ENCODE data around the gene FSCN2.
"Not testable (repeated sequence)": the region's sequence is repeated elsewhere in the genome, so short reads cannot be mapped to it uniquely, and the experiment has no call there.

FSCN2 gene

DNA sequence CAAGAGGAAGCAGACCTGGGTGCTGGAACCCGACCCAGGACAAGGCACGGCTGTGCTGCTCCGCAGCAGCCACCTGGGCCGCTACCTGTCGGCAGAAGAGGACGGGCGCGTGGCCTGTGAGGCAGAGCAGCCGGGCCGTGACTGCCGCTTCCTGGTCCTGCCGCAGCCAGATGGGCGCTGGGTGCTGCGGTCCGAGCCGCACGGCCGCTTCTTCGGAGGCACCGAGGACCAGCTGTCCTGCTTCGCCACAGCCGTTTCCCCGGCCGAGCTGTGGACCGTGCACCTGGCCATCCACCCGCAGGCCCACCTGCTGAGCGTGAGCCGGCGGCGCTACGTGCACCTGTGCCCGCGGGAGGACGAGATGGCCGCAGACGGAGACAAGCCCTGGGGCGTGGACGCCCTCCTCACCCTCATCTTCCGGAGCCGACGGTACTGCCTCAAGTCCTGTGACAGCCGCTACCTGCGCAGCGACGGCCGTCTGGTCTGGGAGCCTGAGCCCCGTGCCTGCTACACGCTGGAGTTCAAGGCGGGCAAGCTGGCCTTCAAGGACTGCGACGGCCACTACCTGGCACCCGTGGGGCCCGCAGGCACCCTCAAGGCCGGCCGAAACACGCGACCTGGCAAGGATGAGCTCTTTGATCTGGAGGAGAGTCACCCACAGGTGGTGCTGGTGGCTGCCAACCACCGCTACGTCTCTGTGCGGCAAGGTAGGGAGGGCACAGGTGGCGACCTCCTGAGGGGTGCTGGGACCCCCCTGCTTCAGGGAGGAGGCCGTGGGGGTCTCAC lies 667 bp downstream of the FSCN2 start:
- H3K9ac ChIP-seq (ENCODE audit: low read depth in 1 of 2, low read length in 2 of 2) = no peak overlapping the region
- no peak overlapping the region for H3K4me3 ChIP-seq (ENCODE audit: low read depth in 1 of 2, low read length in 2 of 2)
- peaks cover 0 to 12% of the 10 kb centered on the region in 2 donors for H3K4me1 ChIP-seq (ENCODE audit: control insufficient read depth in 1 of 2, insufficient read depth in 2 of 2, low read length in 2 of 2)
- no peaks in the 10 kb centered on the region for H3K36me3 ChIP-seq (ENCODE audit: control insufficient read depth in 1 of 2, insufficient read depth in 2 of 2, low read length in 2 of 2)
- H3K9me3 ChIP-seq (ENCODE audit: control insufficient read depth in 1 of 2, low read length in 2 of 2) = no peaks in the 10 kb centered on the region
- H3K27me3 ChIP-seq (ENCODE audit: control insufficient read depth in 1 of 2, insufficient read depth in 2 of 2, low read length in 2 of 2) = peaks cover 54% of the 10 kb centered on the region in 2 donors
- H3K27ac ChIP-seq (ENCODE audit: low read depth, low read length) = no peak overlapping the region

DNA sequence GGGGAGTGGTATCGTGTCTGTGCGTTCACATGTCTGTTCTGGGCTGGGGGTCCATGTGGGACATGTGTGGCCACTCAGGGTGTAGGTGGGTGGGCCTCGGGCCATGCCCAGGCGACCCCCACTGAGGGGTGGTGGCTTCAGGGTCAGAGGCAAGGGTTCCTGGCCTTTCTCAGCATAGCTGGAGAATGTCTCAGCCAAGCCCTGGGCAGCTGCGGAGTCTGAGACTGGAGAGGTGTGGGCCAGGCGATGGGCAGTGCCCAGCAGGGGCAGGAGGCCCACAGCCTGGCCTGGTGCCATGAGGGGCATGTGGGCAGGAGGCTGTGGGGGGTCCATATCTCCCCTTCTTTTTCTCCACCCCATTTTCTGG lies 1.2 kb downstream of the FSCN2 start:
- no peak overlapping the region for H3K9ac ChIP-seq (ENCODE audit: low read depth in 1 of 2, low read length in 2 of 2)
- peaks cover 0 to 12% of the 10 kb centered on the region in 2 donors for H3K4me1 ChIP-seq (ENCODE audit: control insufficient read depth in 1 of 2, insufficient read depth in 2 of 2, low read length in 2 of 2)
- no peaks in the 10 kb centered on the region for H3K36me3 ChIP-seq (ENCODE audit: control insufficient read depth in 1 of 2, insufficient read depth in 2 of 2, low read length in 2 of 2)
- peaks cover 48 to 49% of the 10 kb centered on the region in 2 donors for H3K27me3 ChIP-seq (ENCODE audit: control insufficient read depth in 1 of 2, insufficient read depth in 2 of 2, low read length in 2 of 2)
- H3K27ac ChIP-seq (ENCODE audit: low read depth, low read length) = no peak overlapping the region
- H3K9me3 ChIP-seq (ENCODE audit: control insufficient read depth in 1 of 2, low read length in 2 of 2) = no peaks in the 10 kb centered on the region
- no peak overlapping the region for H3K4me3 ChIP-seq (ENCODE audit: low read depth in 1 of 2, low read length in 2 of 2)

DNA sequence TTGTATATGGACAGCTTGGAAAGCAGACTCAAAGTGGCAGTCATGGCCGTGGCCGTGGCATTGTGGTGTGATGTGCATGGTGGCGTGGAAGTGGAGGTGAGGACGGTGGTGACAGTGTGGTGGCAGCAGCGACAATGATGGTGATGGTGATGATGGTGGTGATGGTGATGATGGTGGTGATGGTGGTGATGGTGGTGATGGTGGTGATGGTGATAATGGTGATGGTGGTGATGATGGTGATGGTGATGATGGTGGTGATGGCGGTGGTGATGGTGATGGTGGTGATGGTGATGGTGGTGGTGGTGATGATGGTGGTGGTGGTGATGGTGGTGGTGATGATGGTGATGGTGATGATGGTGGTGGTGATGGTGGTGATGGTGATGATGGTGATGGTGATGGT lies 2.8 kb downstream of the FSCN2 start:
- Histone ChIP-seq H3K4me1 (ENCODE audit: control insufficient read depth in 1 of 2, insufficient read depth in 2 of 2, low read length in 2 of 2) (peaks cover 0 to 12% of the 10 kb centered on the region in 2 donors), H3K27me3 (ENCODE audit: control insufficient read depth in 1 of 2, insufficient read depth in 2 of 2, low read length in 2 of 2) (peaks cover 42 to 46% of the 10 kb centered on the region in 2 donors)

DNA sequence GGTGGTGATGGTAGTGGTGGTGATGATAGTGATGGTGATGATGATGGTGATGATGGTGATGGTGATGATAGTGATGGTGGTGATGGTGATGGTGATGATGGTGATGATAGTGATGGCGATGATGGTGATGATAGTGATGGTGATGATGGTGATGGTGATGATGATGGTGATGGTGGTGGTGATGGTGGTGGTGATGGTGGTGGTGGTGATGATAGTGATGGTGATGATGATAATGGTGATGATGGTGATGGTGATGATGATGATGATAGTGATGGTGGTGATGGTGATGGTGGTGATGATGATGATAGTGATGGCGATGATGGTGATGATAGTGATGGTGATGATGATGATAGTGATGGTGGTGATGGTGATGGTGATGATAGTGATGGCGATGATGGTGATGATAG lies 3.8 kb downstream of the FSCN2 start:
- not testable (repeated sequence) for H3K27ac ChIP-seq (ENCODE audit: low read depth, low read length); H3K36me3 ChIP-seq (ENCODE audit: control insufficient read depth in 1 of 2, insufficient read depth in 2 of 2, low read length in 2 of 2); H3K9ac ChIP-seq (ENCODE audit: low read depth in 1 of 2, low read length in 2 of 2); H3K9me3 ChIP-seq (ENCODE audit: control insufficient read depth in 1 of 2, low read length in 2 of 2); H3K4me3 ChIP-seq (ENCODE audit: low read depth in 1 of 2, low read length in 2 of 2)
- peaks cover 0 to 12% of the 10 kb centered on the region in 2 donors for H3K4me1 ChIP-seq (ENCODE audit: control insufficient read depth in 1 of 2, insufficient read depth in 2 of 2, low read length in 2 of 2)
- peaks cover 38 to 45% of the 10 kb centered on the region in 2 donors for H3K27me3 ChIP-seq (ENCODE audit: control insufficient read depth in 1 of 2, insufficient read depth in 2 of 2, low read length in 2 of 2)

More for the DNA sequence above, 2.8 kb downstream of the FSCN2 start:
- not testable (repeated sequence) for H3K4me3 ChIP-seq (ENCODE audit: low read depth in 1 of 2, low read length in 2 of 2); H3K27ac ChIP-seq (ENCODE audit: low read depth, low read length); H3K9ac ChIP-seq (ENCODE audit: low read depth in 1 of 2, low read length in 2 of 2); H3K9me3 ChIP-seq (ENCODE audit: control insufficient read depth in 1 of 2, low read length in 2 of 2); H3K36me3 ChIP-seq (ENCODE audit: control insufficient read depth in 1 of 2, insufficient read depth in 2 of 2, low read length in 2 of 2)

DNA sequence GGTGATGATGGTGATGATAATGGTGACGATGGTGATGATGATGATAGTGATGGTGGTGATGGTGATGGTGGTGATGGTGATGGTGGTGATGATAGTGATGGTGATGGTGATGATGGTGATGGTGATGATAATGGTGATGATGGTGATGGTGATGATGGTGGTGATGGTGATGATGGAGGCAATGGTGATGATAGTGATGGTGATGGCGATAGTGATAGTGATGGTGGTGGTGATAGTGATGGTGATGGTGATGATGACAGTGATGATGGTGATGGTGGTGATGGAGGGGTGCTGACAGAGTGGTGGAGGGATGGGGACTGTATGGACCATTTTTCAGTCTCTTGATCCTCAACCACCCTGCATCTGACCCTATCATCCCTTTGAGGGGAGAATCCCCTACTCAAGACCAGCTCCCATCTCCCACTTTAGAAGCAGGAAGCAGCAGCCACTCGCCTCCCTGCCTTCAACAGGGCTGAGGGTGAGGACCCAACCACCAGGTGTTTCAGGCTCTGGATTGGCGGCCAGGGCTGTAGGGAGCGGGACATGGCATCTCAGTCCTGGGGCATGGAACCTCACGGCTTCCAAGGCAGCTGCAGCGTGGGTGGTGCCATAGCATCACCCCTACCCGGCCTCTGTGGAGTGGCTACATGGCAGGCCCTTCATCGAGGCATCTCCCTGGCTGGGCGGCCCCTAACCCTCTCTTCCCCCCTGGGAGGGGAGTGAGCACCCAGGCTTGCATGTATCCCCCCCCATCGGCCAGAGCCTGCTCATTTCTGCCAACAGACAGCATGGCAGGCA lies 4.5 kb downstream of the FSCN2 start:
- Histone ChIP-seq H3K36me3 (ENCODE audit: control insufficient read depth in 1 of 2, insufficient read depth in 2 of 2, low read length in 2 of 2) (no peaks in the 10 kb centered on the region), H3K9ac (ENCODE audit: low read depth in 1 of 2, low read length in 2 of 2) (no peak overlapping the region), H3K4me3 (ENCODE audit: low read depth in 1 of 2, low read length in 2 of 2) (no peak overlapping the region), H3K27me3 (ENCODE audit: control insufficient read depth in 1 of 2, insufficient read depth in 2 of 2, low read length in 2 of 2) (peaks cover 31 to 43% of the 10 kb centered on the region in 2 donors), H3K27ac (ENCODE audit: low read depth, low read length) (no peak overlapping the region), H3K4me1 (ENCODE audit: control insufficient read depth in 1 of 2, insufficient read depth in 2 of 2, low read length in 2 of 2) (peaks cover 4 to 17% of the 10 kb centered on the region in 2 donors), H3K9me3 (ENCODE audit: control insufficient read depth in 1 of 2, low read length in 2 of 2) (no peaks in the 10 kb centered on the region)

DNA sequence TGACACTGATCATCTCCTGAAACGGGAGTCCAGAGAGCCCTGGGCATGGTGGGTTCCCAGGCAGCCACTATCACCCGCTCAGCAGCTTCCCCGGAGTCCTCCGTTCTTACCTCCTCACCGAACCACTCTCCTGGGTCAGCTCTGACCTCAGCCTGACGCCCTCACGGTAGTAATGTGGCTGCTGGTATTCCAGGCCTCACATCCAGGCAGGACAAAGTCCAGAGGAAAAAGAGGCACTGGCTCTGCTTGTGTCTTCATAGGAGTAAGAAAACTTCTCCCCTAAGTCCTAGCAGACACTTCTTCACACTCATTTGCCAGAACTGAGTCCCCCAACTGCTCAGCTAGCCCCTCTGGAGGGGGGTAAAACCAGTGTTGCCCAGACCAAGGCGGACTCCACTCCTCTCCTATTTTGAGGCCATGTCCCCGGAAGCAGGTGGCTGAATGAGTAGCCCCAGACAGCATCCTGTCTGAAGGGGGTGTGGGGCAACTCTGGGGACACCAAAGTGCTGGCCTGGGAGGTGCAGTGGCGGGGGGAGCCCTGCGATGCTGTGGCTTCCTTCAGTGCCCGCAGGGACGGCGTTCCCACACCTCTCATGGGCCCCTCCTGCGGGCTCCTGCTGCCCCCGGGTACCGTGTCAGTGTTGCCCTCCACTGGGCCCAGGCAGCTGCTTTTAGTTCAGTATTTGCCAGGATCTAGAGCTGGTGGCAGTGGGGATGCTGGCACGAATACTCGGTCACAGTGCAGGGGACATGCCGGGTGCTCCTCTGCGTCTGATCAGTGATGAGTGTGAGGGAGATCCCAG lies 5.4 kb downstream of the FSCN2 start:
- Histone ChIP-seq H3K36me3 (ENCODE audit: control insufficient read depth in 1 of 2, insufficient read depth in 2 of 2, low read length in 2 of 2) (no peaks in the 10 kb centered on the region), H3K9ac (ENCODE audit: low read depth in 1 of 2, low read length in 2 of 2) (no peak overlapping the region), H3K4me1 (ENCODE audit: control insufficient read depth in 1 of 2, insufficient read depth in 2 of 2, low read length in 2 of 2) (peaks cover 4 to 17% of the 10 kb centered on the region in 2 donors), H3K27me3 (ENCODE audit: control insufficient read depth in 1 of 2, insufficient read depth in 2 of 2, low read length in 2 of 2) (peaks cover 24 to 40% of the 10 kb centered on the region in 2 donors), H3K4me3 (ENCODE audit: low read depth in 1 of 2, low read length in 2 of 2) (no peak overlapping the region), H3K27ac (ENCODE audit: low read depth, low read length) (no peak overlapping the region), H3K9me3 (ENCODE audit: control insufficient read depth in 1 of 2, low read length in 2 of 2) (no peaks in the 10 kb centered on the region)

DNA sequence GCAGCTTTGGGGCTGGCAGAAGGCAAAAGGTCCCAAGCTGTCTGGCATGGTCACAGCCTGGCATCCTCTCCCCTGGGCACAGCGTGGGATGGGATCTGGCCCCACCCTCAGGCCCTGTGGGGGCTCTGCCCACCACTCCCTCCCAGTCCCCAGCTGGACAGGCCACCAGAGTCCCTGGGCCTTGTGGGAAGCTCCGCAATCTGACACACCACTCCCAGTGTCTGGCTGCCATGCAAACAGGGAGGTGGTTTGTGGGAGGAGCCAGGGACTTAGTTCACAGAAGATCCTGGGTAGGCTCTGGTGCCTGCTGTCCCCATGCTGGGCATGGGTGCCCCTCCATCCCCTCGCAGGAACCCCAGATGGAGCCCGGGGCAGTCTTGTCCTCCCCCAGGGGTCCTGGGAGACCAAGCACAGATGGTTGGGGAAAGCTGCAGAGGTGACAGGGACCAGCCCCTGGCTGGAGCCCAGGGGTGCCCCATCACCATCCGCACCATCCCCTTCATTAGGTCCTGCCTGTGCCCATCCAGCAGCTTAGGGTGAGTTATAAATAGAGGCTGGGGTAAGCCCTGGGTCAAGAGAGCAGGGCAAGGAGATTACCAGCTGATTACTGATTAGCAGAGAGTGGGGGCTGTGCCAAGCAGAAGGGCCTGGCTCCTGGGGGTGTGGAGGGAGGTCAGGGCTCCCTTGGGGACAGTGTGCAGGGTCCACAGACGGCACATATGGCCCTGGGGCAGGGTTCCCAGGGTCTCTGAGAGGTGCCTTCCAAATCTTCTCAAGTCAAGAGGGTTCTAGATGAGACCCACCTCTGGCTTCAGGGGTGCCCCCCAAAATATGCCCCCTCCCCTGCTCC lies 6.2 kb downstream of the FSCN2 start:
- Histone ChIP-seq H3K36me3 (ENCODE audit: control insufficient read depth in 1 of 2, insufficient read depth in 2 of 2, low read length in 2 of 2) (no peaks in the 10 kb centered on the region), H3K9me3 (ENCODE audit: control insufficient read depth in 1 of 2, low read length in 2 of 2) (no peaks in the 10 kb centered on the region), H3K27me3 (ENCODE audit: control insufficient read depth in 1 of 2, insufficient read depth in 2 of 2, low read length in 2 of 2) (peaks cover 15 to 32% of the 10 kb centered on the region in 2 donors), H3K27ac (ENCODE audit: low read depth, low read length) (no peak overlapping the region), H3K4me1 (ENCODE audit: control insufficient read depth in 1 of 2, insufficient read depth in 2 of 2, low read length in 2 of 2) (peaks cover 4 to 12% of the 10 kb centered on the region in 2 donors), H3K4me3 (ENCODE audit: low read depth in 1 of 2, low read length in 2 of 2) (no peak overlapping the region), H3K9ac (ENCODE audit: low read depth in 1 of 2, low read length in 2 of 2) (no peak overlapping the region)

DNA sequence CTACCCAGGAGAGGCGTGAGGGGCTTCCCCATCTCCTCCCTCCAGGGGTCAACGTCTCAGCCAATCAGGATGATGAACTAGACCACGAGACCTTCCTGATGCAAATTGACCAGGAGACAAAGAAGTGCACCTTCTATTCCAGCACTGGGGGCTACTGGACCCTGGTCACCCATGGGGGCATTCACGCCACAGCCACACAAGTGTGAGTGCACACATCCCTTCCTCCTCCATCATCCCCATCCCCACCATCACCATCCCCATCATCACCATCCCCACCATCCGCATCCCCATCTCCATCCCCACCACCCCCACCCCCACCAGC lies 6.8 kb downstream of the FSCN2 start:
- Histone ChIP-seq H3K36me3 (ENCODE audit: control insufficient read depth in 1 of 2, insufficient read depth in 2 of 2, low read length in 2 of 2) (peaks cover 0 to 4% of the 10 kb centered on the region in 2 donors), H3K9me3 (ENCODE audit: control insufficient read depth in 1 of 2, low read length in 2 of 2) (no peaks in the 10 kb centered on the region), H3K4me1 (ENCODE audit: control insufficient read depth in 1 of 2, insufficient read depth in 2 of 2, low read length in 2 of 2) (peaks cover 4 to 12% of the 10 kb centered on the region in 2 donors), H3K27me3 (ENCODE audit: control insufficient read depth in 1 of 2, insufficient read depth in 2 of 2, low read length in 2 of 2) (peaks cover 14 to 28% of the 10 kb centered on the region in 2 donors), H3K9ac (ENCODE audit: low read depth in 1 of 2, low read length in 2 of 2) (no peak overlapping the region), H3K4me3 (ENCODE audit: low read depth in 1 of 2, low read length in 2 of 2) (no peak overlapping the region), H3K27ac (ENCODE audit: low read depth, low read length) (no peak overlapping the region)

DNA sequence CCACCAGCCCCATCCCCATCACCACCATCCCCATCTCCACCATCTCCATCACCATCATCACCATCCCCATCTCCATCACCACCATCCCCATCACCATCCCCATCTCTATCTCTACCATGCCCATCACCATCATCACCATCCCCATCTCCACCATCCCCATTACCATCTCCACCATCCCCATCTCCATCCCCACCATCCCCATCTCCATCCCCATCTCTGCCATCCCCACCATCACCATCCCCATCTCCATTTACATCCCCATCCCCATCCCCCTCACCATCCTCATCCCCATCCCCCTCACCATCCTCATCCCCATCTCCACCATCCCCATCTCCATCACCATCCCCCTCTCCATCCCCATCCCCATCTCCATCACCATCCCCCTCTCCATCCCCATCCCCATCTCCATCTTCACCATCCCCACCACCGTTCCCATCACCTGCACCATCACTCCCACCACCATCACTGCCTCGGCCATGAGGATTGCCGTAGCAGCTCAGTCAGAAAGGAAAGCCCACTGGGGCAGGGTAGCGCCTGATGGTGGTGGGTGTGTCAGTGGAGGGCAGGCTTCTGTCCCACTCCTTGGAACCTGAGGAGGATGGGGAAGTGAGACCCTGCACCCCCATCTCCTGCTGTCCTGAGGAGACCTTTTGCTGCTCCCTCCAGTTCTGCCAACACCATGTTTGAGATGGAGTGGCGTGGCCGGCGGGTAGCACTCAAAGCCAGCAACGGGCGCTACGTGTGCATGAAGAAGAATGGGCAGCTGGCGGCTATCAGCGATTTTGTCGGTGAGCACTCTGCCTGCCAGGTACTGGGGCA lies 7.5 kb downstream of the FSCN2 start:
- H3K9ac ChIP-seq (ENCODE audit: low read depth in 1 of 2, low read length in 2 of 2) = no peak overlapping the region
- no peaks in the 10 kb centered on the region for H3K9me3 ChIP-seq (ENCODE audit: control insufficient read depth in 1 of 2, low read length in 2 of 2)
- H3K36me3 ChIP-seq (ENCODE audit: control insufficient read depth in 1 of 2, insufficient read depth in 2 of 2, low read length in 2 of 2) = peaks cover 0 to 11% of the 10 kb centered on the region in 2 donors
- no peak overlapping the region for H3K4me3 ChIP-seq (ENCODE audit: low read depth in 1 of 2, low read length in 2 of 2)
- H3K4me1 ChIP-seq (ENCODE audit: control insufficient read depth in 1 of 2, insufficient read depth in 2 of 2, low read length in 2 of 2) = peaks cover 4 to 12% of the 10 kb centered on the region in 2 donors
- H3K27me3 ChIP-seq (ENCODE audit: control insufficient read depth in 1 of 2, insufficient read depth in 2 of 2, low read length in 2 of 2) = peaks cover 6 to 28% of the 10 kb centered on the region in 2 donors
- H3K27ac ChIP-seq (ENCODE audit: low read depth, low read length) = no peak overlapping the region

Data from duodenal mucosa (tissue), 2 donors.